ENCODE measurements around the gene IL36G.

- TF ChIP-seq, protein P1, sequence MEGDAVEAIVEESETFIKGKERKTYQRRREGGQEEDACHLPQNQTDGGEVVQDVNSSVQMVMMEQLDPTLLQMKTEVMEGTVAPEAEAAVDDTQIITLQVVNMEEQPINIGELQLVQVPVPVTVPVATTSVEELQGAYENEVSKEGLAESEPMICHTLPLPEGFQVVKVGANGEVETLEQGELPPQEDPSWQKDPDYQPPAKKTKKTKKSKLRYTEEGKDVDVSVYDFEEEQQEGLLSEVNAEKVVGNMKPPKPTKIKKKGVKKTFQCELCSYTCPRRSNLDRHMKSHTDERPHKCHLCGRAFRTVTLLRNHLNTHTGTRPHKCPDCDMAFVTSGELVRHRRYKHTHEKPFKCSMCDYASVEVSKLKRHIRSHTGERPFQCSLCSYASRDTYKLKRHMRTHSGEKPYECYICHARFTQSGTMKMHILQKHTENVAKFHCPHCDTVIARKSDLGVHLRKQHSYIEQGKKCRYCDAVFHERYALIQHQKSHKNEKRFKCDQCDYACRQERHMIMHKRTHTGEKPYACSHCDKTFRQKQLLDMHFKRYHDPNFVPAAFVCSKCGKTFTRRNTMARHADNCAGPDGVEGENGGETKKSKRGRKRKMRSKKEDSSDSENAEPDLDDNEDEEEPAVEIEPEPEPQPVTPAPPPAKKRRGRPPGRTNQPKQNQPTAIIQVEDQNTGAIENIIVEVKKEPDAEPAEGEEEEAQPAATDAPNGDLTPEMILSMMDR (IDR thresholded peaks at IDR 0.05) = no peak
- TF ChIP-seq POLR2A (IDR thresholded peaks at IDR 0.05) (no peak), POLR2AphosphoS5 (IDR thresholded peaks at IDR 0.05) (no peak)
These were observed 18.8 kb downstream of the IL36G start for GRCh38 chr2:112996635-112997034.

Data from prostate gland (tissue), 2 donors.